Erythroblast (primary cell): ENCODE results near the gene CEBPE.

Experiments
- GATA1 ChIP-seq: IDR thresholded peaks from 2 replicates; pipeline ENCODE4 v1.6.1; 2011; ENCODE audit warnings: low read depth, mild to moderate bottlenecking, control low read depth, low read length, moderate library complexity
- POLR2A ChIP-seq: IDR thresholded peaks from 2 replicates; pipeline ENCODE4 v1.6.1; 2011; ENCODE audit warnings: mild to moderate bottlenecking, low read length

- TF ChIP-seq POLR2A (no peak), GATA1 (no peak)
Measured at GRCh38 chr14:23091294-23092225, 27.5 kb downstream of the CEBPE start.
